ENCODE results near the gene TSR3. TPM values are rescaled to one million over a fixed set of nuclear protein-coding genes. Genes with fewer than 3 reads are reported as not detected.

TSR3 gene
- total RNA-seq, 4 donors from 2014 or later = 41.6 to 147 (median 65.0) TPM

DNA sequence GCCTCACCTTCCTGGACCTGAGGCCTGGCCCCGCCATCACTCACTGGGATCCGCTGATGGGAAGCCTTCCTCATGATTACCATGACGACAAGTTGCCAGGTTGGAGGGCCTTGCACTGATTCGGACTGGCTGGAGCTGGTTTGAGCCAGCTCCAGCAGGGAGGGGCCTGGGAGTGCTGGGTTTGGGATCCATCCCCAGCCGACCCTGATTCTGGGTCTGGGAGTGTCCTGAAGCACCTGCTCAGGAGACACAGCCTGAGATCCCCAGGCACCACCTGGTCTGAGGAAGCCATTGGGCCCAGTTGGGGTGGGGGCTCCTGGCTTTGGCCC is 24.1 kb downstream of the TSR3 start:
- TF ChIP-seq, protein P1, sequence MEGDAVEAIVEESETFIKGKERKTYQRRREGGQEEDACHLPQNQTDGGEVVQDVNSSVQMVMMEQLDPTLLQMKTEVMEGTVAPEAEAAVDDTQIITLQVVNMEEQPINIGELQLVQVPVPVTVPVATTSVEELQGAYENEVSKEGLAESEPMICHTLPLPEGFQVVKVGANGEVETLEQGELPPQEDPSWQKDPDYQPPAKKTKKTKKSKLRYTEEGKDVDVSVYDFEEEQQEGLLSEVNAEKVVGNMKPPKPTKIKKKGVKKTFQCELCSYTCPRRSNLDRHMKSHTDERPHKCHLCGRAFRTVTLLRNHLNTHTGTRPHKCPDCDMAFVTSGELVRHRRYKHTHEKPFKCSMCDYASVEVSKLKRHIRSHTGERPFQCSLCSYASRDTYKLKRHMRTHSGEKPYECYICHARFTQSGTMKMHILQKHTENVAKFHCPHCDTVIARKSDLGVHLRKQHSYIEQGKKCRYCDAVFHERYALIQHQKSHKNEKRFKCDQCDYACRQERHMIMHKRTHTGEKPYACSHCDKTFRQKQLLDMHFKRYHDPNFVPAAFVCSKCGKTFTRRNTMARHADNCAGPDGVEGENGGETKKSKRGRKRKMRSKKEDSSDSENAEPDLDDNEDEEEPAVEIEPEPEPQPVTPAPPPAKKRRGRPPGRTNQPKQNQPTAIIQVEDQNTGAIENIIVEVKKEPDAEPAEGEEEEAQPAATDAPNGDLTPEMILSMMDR (IDR thresholded peaks at IDR 0.05; ENCODE audit: low read depth) = no peak

GRCh38 chr16:1326946-1327618 is 24.6 kb downstream of the TSR3 start:
- TF ChIP-seq, protein P1 (IDR thresholded peaks at IDR 0.05; ENCODE audit: low read depth) = no peak

GRCh38 chr16:1326391-1326790 is 25.3 kb downstream of the TSR3 start:
- TF ChIP-seq, protein P1 (IDR thresholded peaks at IDR 0.05; ENCODE audit: low read depth) = no peak

DNA sequence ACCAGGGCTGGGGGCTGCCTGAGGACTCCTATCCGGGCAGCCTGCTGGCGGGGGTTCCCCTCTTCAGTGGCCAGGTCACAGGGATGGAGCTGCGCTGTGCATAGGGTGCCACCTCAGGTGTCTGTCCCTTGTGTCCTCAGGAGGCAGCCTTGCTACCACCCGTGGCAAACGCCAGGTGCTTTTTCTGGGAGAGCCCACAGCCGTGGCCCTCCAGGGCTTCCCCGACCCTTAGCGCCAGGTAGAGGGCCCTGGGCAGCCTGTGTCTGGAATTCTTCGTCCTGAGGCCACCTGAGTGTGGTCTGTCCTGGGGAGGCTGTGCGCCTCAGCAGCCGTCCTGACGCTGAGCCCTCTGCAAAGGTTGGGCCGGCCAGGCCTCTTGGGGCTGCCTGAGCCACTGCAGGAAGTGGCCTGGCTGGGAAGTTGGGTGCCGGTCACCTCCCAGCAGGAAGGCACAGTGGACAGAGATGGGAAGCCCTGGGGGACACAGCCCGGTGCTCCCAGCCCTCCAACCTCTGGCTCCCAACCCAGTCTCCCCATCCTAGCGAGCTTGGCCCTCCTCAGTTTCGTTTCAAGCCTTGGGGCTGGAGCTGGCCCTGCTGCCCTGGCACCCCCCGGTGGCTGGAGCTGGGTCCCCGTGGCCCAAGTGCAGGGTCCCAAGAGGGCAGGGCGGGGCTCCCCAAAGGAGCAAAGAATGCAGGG is 25.9 kb downstream of the TSR3 start:
- TF ChIP-seq, protein P1 (IDR thresholded peaks at IDR 0.05; ENCODE audit: low read depth) = no peak

GRCh38 chr16:1325261-1325660 is 26.4 kb downstream of the TSR3 start:
- TF ChIP-seq, protein P1 (IDR thresholded peaks at IDR 0.05; ENCODE audit: low read depth) = no peak

GRCh38 chr16:1324286-1324826 is 27.3 kb downstream of the TSR3 start:
- TF ChIP-seq, protein P1 (IDR thresholded peaks at IDR 0.05; ENCODE audit: low read depth) = no peak
